ENCODE results near the gene GDF11.
A peak's percentile ranks its signal among the peaks of the same experiment; 100 is the strongest.

The GDF11 gene

GRCh38 chr12:55707219-55707671, 35.7 kb upstream of the GDF11 start:
- DNase-seq (ENCODE audit: low spot score), result peak; percentile 47

GRCh38 chr12:55707841-55708694, 34.9 kb upstream of the GDF11 start, which contains the start of gene ITGA7:
TSS of gene ITGA7 (minus strand) at chr12:55707904. CDS start at chr12:55707682, 222 bp downstream.
- peak; percentile 90 for DNase-seq (ENCODE audit: low spot score)

GRCh38 chr12:55708695-55709233, 34.2 kb upstream of the GDF11 start:
- no peak for DNase-seq (ENCODE audit: low spot score)

GRCh38 chr12:55711786-55712553, 31.0 kb upstream of the GDF11 start:
- DNase-seq (ENCODE audit: low spot score), result no peak

- DNase-seq (ENCODE audit: low spot score), result no peak
Measured at GRCh38 chr12:55712700-55713415, 30.1 kb upstream of the GDF11 start.

- no peak for DNase-seq (ENCODE audit: low spot score)
Measured at GRCh38 chr12:55713721-55714120, 29.2 kb upstream of the GDF11 start.

GRCh38 chr12:55715169-55715764, 27.7 kb upstream of the GDF11 start:
- no peak for DNase-seq (ENCODE audit: low spot score)

GRCh38 chr12:55715833-55716581, 26.9 kb upstream of the GDF11 start, which contains the start of gene BLOC1S1:
TSS of gene BLOC1S1 (plus strand) at chr12:55716046. CDS start at chr12:55716052, 6 bp downstream.
- DNase-seq (ENCODE audit: low spot score), result peak; percentile 96

GRCh38 chr12:55716582-55716957, 26.4 kb upstream of the GDF11 start:
- DNase-seq (ENCODE audit: low spot score), result no peak

- DNase-seq (ENCODE audit: low spot score), result no peak
Measured at GRCh38 chr12:55717011-55718007, 25.6 kb upstream of the GDF11 start.

- no peak for DNase-seq (ENCODE audit: low spot score)
Measured at GRCh38 chr12:55718015-55718414, 24.9 kb upstream of the GDF11 start.

- no peak for DNase-seq (ENCODE audit: low spot score)
Measured at GRCh38 chr12:55718624-55719275, 24.2 kb upstream of the GDF11 start.

GRCh38 chr12:55719371-55719770, 23.6 kb upstream of the GDF11 start:
- DNase-seq (ENCODE audit: low spot score), result no peak

GRCh38 chr12:55720071-55720564, 22.8 kb upstream of the GDF11 start, which contains the start of gene RDH5:
TSS of gene RDH5 (plus strand) at chr12:55720393. CDS start at chr12:55721185, 792 bp downstream.
- DNase-seq (ENCODE audit: low spot score), result peak; percentile 87

GRCh38 chr12:55720894-55721444, 22.0 kb upstream of the GDF11 start:
- DNase-seq (ENCODE audit: low spot score), result peak; percentile 71

GRCh38 chr12:55721601-55722213, 21.2 kb upstream of the GDF11 start:
- DNase-seq (ENCODE audit: low spot score), result no peak

- no peak for DNase-seq (ENCODE audit: low spot score)
Measured at GRCh38 chr12:55722948-55723347, 20.0 kb upstream of the GDF11 start.

Measured in HuH-7 (cell line).